ENCODE measurements around the gene COL23A1.

Gene COL23A1

GRCh38 chr5:178417391-178417811 is 172.8 kb downstream of the COL23A1 start:
- DNase-seq = no peak

GRCh38 chr5:178416919-178417318 is 173.3 kb downstream of the COL23A1 start:
- no peak for DNase-seq

DNA sequence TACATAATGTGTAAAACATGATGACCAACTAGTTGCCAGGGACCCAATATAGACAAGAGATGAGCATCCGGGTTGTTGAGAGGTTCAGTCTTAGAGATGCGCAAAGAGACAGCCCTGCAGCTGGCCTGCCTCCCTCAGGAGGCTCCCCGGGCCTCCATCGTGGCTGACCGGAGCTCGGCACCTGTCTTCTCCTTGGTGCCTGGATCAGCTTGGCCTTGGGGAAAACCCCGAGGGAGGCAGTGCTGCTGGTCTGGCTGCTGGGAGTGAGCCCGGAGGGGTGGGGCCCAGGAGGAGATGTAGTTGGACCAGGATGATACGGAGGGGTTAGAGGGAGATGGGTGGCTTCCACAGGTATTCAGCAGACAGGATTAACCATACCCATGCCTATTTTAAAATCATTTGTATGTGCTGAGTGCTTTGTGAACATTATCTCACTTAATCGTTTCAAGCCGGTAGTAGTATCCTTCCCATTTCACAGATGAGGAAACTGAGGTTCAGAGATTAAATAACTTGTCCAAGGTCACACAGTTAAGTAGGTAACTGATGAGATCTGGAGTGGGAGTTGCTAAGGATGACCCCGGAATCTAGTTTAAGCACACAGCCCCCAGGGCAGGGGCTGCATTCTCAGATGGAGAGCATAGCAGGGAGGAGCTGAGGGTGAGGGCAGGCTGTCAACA is 173.8 kb downstream of the COL23A1 start:
- no peak for DNase-seq

- no peak for DNase-seq
Measured at GRCh38 chr5:178415353-178415752, 174.8 kb downstream of the COL23A1 start.

- no peak for DNase-seq
Measured at GRCh38 chr5:178413988-178414387, 176.2 kb downstream of the COL23A1 start.

DNA sequence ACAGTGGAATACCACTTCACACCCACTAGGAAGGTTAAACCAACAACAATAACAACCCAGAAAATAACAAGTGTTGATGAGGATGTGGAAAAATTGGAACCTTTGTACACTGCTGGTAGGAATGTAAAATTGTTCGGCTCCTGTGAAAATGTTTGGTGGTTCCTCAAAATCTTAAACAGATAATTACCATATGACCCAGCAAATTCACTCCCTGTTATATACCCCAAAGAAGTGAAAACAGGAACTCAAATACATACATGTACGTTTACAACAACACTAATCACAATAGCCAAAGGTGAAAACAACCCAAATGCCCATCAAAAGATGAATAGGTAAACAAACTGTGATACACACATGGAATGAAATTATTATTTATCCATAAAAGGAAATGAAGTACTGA is 179.1 kb downstream of the COL23A1 start:
- DNase-seq = no peak

DNA sequence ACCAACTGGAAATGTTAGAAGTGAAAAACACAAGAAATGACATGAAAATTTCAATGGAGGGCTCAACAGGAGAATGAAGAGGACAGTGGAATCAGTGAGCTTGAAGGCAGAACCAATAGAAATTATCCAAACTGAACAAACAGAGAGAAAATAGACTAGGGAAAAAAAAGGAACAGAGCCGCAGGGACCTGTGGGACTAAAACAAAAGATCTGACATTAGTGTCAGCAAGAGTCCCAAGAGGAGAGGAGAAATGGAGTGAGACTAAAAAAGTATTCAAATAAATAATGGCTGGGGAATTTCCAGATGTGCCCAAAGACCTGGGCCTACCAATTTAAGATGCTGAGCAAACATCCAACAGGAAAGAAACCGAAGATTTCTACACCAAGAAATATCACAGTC is 182.5 kb downstream of the COL23A1 start:
- DNase-seq = no peak

DNA sequence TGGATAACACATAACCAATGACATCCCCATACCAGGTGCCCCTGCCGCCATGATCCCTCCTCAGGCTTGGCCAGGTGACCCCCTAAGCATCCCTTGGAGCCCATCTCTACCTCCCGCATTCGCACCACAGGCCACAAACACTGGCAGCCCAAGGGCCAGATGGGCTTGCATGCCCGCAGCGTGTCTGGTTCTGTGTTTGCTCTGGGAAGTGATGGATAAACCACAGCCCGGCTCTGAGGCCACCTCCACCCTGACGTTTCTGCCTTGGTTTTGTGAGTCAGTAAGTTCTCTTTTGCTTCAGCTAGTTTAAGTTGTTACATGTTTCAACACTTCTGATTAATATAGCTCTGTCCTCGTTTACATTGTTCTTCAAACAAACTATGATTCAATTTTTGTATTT is 185.2 kb downstream of the COL23A1 start:
- no peak for DNase-seq

DNA sequence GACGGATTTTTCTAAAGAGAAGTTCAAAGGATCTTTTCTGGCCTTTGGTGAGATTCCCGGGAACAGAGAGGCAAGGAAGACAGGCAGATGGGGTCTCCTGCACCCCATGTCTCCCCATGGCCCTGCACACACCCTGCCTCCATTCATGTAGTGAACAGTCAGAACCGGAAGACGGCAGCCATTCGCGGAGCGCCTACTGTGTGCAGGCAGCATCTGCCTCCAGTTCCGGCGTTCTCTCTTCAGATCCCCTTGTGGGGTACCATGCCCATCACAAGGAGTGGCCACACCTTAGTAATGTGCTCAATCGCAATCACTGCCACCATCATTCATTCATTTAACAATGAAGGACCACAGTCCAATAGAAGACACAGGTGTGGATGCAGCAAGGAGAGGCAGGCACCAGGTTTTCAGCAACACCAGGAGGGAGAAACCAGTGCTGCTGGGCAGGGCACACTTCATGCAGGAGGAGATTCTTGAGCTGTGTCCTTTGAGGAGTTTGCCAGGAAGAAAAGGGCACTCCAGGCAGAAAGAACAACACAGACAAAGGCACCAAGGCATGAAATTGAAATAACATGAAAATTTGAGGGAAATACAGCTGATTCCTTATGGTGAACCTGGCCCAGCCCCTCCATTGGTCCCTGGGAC is 186.1 kb downstream of the COL23A1 start:
- no peak for DNase-seq

- DNase-seq = no peak
Measured at GRCh38 chr5:178403351-178403750, 186.8 kb downstream of the COL23A1 start.

DNA sequence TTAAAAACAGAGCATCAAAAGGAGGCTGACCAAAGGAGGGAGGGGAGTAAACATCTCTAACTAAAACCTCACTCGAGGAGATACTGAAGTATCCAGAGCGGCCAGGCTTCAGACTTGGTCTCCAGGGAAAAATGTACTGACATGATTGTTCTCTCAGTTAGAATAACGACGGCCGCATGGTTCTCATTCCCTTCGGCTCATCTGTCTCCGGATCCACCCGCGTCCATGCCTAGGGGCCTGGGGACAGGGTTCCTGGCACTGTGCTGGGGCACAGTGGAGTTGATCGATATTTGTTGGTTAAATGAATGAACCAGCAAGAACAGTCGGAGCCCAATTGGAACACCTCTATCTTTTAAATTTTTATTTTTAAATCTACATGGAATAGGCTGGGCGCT is 190.5 kb downstream of the COL23A1 start:
- DNase-seq = no peak

DNA sequence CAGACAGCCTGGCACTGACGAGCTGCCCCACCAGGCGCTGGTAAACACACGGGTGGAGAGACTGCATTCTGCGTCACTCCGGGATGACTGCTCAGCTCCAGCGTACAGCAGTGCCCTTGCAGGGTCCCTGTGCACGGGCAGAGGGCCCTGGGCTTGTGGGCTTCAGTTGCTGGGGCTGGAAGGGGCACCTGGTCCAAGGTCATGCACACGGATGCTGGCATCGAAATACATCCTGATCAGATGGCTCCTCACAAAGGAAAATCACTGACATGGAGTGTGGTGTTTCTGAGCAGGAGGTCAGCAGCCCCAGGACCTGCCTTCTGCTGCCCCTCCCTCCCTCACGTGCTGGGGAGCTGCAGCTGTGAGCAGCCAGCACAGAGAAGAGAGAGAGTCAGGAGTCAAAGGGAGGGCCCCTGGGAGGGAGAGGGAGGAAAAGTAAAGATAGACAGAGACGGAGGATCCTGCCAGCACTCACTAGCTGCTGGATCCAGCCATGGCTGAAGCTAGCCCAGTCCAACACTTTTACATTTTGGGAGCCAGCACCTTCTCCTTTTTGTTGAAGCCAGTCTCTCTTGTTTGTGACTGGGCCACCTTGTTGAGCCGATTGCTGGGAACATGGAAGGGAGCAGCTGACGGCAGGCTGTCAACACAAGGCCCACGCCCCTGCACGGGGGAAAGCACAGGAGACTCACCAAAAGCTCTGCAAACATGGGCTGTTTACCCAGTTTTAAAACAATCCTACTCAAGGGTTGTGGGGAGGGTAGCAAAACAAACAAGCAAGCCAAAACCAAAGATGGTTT is 191.1 kb downstream of the COL23A1 start:
- DNase-seq = no peak

DNA sequence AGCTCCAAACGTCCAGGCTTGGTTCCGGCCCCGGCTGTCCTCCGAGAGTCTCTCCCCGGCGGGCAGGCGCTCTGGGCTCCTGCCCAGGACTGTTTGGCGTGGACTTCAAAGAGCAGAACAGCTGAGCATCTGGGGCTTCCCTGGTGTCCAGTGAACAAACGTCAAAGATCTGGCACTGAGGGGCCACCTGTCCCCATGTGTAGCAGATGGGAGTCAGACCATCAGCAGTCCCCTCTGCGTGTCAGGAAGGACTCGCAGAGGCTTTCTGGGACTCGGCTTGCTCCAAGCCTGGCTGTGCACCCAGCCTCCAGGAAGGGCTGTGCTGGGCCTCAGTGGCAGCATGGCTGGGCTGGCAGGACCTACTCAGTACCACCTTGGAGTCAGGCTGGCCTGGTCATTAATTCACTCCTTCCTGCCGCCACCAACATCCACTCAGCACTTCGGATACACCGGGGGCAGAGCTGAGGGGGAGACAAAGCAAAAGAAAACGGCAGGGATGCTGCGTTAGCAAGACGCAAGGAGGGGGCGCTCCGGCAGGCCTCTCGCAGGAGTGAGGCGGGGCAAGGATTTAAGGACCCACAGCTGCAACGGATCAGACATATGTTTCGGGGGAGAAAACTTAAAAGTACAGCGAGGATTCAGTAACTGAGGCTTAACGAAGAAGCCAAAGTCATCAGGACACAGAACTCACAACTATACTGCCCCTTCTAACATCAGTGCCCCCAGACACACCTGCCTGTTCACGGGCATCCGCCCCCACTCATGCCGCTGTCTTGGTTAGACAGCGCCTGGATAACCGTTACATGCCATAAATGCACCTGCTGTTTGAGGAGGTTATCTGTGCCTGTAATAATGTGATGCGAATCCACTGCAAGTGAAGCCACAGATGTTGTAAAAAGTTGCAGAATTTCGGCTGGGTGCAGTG is 193.1 kb downstream of the COL23A1 start:
- no peak for DNase-seq

- DNase-seq = no peak
Measured at GRCh38 chr5:178394074-178394473, 196.1 kb downstream of the COL23A1 start.

DNA sequence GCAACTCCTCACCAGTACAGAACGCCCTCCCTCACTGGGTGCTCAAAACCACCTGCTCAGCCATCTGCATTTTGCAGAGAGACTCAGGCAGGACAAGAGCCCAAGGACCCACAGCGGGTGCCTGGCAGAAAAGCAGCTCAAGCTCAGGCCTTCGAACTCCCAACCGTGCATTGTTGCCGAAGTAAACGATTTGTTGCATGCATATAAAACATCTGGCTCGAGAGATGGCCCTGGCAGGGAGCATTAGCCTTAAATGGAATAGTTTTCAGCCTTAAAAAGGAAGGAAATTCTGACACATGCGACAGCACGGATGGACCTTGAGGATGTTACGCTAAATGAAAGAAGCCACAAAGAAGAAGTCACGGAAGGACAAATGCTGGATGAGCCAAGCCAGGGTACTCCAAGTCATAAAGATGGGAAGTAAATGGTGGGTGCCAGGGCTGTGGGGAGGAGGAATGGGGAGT is 197.2 kb downstream of the COL23A1 start:
- DNase-seq = no peak

DNA sequence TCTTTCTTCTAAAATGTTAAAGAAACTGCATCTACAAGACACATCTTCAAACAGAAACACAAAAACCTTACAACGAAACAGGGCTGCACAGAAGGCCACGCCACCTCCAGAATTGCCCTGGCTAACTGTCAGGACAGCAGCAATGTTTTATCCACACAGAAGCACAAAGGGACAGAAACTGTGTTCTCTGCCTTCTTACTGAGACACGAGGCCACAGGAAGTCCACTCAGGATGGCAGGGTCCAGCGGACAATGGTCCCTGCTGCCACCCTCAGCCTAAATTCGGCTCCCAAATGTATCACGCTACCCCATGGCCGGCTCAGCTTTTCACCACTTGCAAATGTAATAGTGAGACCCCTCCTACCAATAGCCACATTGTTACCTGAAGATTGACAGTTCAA is 197.8 kb downstream of the COL23A1 start:
- DNase-seq = no peak

- no peak for DNase-seq
Measured at GRCh38 chr5:178391480-178391879, 198.7 kb downstream of the COL23A1 start.

GRCh38 chr5:178389796-178390195 is 200.4 kb downstream of the COL23A1 start:
- no peak for DNase-seq

- DNase-seq = no peak
Measured at GRCh38 chr5:178389026-178389729, 201.0 kb downstream of the COL23A1 start.

GRCh38 chr5:178388386-178389025 is 201.7 kb downstream of the COL23A1 start:
- no peak for DNase-seq

DNA sequence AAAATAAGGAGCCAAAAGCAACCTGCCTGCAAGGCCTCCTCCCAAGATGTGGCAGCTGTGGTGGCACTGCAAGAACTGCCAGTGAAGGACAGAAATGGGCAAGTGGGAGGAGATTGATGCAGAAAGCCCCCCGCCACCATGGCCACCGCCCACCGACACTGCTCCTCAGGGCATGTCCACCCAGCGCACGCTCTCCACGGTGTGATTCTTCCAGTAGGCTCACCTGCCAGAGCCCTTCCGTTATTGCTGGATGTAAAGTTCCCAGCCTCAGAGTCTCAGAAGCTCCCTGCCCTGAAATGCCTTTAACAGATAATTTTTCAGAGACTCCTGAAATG is 202.4 kb downstream of the COL23A1 start:
- DNase-seq = no peak
